Osteoblast (primary cell): Measurements from ENCODE around the gene FNDC3B. TPM values are rescaled to one million over a fixed set of nuclear protein-coding genes. Genes with fewer than 3 reads are reported as not detected.
A peak's percentile ranks its signal among the peaks of the same experiment; 100 is the strongest.

Experiments used
- DNase-seq: peaks from one replicate; pipeline ENCODE4 v3.0.0; 2011; ENCODE audit warnings: low spot score, mixed read lengths; ENCODE audit not compliant: insufficient read length; ENCODE audit errors: missing footprints
- H2AFZ ChIP-seq: 2 replicates; pipeline ENCODE4 v1.6.0; 2011; ENCODE audit warnings: mild to moderate bottlenecking, low read length
- H3K27ac ChIP-seq: 2 replicates; pipeline ENCODE4 v1.5.1; 2011; ENCODE audit warnings: mild to moderate bottlenecking, low read depth, low read length, moderate library complexity
- H3K27me3 ChIP-seq: 2 replicates; pipeline ENCODE4 v1.6.0; 2012; ENCODE audit warnings: mild to moderate bottlenecking, control low read depth, inconsistent platforms, low read length, moderate library complexity; ENCODE audit not compliant: insufficient read depth
- H3K36me3 ChIP-seq: 2 replicates; pipeline ENCODE4 v1.5.1; 2011; ENCODE audit warnings: mild to moderate bottlenecking, low read length, control low read depth, moderate library complexity; ENCODE audit not compliant: insufficient read depth
- H3K4me1 ChIP-seq: 2 replicates; pipeline ENCODE4 v1.5.1; 2011; ENCODE audit warnings: mild to moderate bottlenecking, low read length, control low read depth, moderate library complexity; ENCODE audit not compliant: insufficient read depth
- H3K4me2 ChIP-seq: 2 replicates; pipeline ENCODE4 v1.6.0; 2011; ENCODE audit warnings: mild to moderate bottlenecking, low read length; ENCODE audit not compliant: insufficient read depth
- H3K4me3 ChIP-seq: fragments of 200-600 bp; sonication (generic); 3 replicates; pipeline ENCODE4 v1.5.1; 2012; ENCODE audit warnings: mild to moderate bottlenecking, low read length, inconsistent platforms; ENCODE audit not compliant: insufficient read depth
- H3K79me2 ChIP-seq: 2 replicates; pipeline ENCODE4 v1.6.0; 2012; ENCODE audit warnings: mild to moderate bottlenecking, low read length, control low read depth, inconsistent platforms; ENCODE audit not compliant: insufficient read depth
- H3K9me3 ChIP-seq: 2 replicates; pipeline ENCODE4 v1.5.1; 2011; ENCODE audit warnings: low read depth, low read length, control low read depth
- H4K20me1 ChIP-seq: 2 replicates; pipeline ENCODE4 v1.6.0; 2012; ENCODE audit warnings: mild to moderate bottlenecking, low read length, control low read depth; ENCODE audit not compliant: insufficient read depth
- total RNA-seq: library from RNA; depleted of rRNA; stranded (reverse); fragments of >200 nt; gene quantifications from 2 replicates; pipeline ENCODE4 v1.2.3, GENCODE V29; 2012
- TF ChIP-seq, protein P1 (sequence below): IDR thresholded peaks from 2 replicates; pipeline ENCODE4 v1.5.1; 2011; ENCODE audit warnings: mild to moderate bottlenecking, low read depth, low read length, moderate library complexity; ENCODE audit errors: extremely low read depth

The FNDC3B gene
- total RNA-seq, 1 donor, result 179 TPM

- DNase-seq, result no peak
- H3K4me3 ChIP-seq, result no peak overlapping the region
- peaks cover 17% of the 10 kb centered on the region for H4K20me1 ChIP-seq
- H3K36me3 ChIP-seq, result peaks cover 25% of the 10 kb centered on the region
- peaks cover 91% of the 10 kb centered on the region for H3K79me2 ChIP-seq
- no peak overlapping the region for H3K4me2 ChIP-seq
- no peak overlapping the region for H2AFZ ChIP-seq
- no peaks in the 10 kb centered on the region for H3K9me3 ChIP-seq
- H3K27ac ChIP-seq, result peak overlapping the region; percentile 78
- TF ChIP-seq, protein P1, sequence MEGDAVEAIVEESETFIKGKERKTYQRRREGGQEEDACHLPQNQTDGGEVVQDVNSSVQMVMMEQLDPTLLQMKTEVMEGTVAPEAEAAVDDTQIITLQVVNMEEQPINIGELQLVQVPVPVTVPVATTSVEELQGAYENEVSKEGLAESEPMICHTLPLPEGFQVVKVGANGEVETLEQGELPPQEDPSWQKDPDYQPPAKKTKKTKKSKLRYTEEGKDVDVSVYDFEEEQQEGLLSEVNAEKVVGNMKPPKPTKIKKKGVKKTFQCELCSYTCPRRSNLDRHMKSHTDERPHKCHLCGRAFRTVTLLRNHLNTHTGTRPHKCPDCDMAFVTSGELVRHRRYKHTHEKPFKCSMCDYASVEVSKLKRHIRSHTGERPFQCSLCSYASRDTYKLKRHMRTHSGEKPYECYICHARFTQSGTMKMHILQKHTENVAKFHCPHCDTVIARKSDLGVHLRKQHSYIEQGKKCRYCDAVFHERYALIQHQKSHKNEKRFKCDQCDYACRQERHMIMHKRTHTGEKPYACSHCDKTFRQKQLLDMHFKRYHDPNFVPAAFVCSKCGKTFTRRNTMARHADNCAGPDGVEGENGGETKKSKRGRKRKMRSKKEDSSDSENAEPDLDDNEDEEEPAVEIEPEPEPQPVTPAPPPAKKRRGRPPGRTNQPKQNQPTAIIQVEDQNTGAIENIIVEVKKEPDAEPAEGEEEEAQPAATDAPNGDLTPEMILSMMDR, result no peak
- H3K4me1 ChIP-seq, result peaks cover 63% of the 10 kb centered on the region
- no peaks in the 10 kb centered on the region for H3K27me3 ChIP-seq
Measured at GRCh38 chr3:172131746-172132145, 92.4 kb downstream of the FNDC3B start.

DNA sequence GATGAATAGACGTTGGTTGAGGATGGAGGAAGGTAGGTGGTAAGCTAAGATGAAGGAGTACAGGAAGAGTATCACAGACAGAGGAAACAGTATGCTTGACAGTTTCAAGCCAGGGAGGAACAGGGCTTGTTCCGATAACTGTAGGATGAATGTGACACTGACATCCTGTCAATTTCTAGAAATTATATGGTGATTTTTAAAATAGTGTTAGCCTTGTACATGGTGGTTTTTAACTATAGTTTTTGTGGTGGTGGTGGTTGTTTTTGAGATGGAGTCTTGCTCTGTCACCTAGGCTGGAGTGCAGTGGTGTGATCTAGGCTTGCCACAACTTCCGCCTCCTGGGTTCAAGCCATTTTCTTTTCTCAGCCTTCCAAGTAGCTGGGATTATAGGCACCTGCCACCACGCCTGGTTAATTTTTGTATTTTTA is 92.8 kb downstream of the FNDC3B start:
- peaks cover 63% of the 10 kb centered on the region for H3K4me1 ChIP-seq
- peak overlapping the region; percentile 78 for H3K27ac ChIP-seq
- no peak for DNase-seq

GRCh38 chr3:172132721-172133311 is 93.4 kb downstream of the FNDC3B start:
- H3K27me3 ChIP-seq, result no peaks in the 10 kb centered on the region

More for the DNA sequence above, 92.8 kb downstream of the FNDC3B start:
- no peak overlapping the region for H3K4me2 ChIP-seq
- TF ChIP-seq, protein P1, result no peak
- H3K4me3 ChIP-seq, result no peak overlapping the region
- peaks cover 13% of the 10 kb centered on the region for H4K20me1 ChIP-seq
- H3K36me3 ChIP-seq, result peaks cover 25% of the 10 kb centered on the region
- no peak overlapping the region for H2AFZ ChIP-seq
- peaks cover 91% of the 10 kb centered on the region for H3K79me2 ChIP-seq
- no peaks in the 10 kb centered on the region for H3K9me3 ChIP-seq
- no peaks in the 10 kb centered on the region for H3K27me3 ChIP-seq

DNA sequence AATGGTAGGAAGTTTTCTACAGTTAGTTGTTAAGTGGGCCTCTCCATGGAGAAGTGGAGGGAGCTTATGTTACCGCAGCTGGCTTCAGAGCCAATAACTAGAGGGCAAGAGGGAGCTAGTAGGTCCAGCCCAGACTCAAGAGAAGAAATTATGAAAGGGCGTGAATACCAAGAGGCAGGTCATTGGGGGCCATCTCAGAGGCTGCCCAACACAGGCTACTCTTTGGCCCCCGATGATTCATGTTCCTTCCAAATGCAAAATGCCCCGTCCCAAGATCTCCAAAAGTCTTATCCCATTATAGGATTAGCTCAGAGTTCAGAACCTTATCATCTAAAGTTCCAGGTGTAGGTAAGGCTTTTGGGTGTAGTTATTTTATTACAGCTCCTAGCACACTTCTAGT is 94.5 kb downstream of the FNDC3B start:
- H3K27me3 ChIP-seq, result no peaks in the 10 kb centered on the region
- peaks cover 88% of the 10 kb centered on the region for H3K79me2 ChIP-seq
- peaks cover 11% of the 10 kb centered on the region for H4K20me1 ChIP-seq
- H3K4me3 ChIP-seq, result no peak overlapping the region
- H3K27ac ChIP-seq, result peak overlapping the region; percentile 52
- no peaks in the 10 kb centered on the region for H3K9me3 ChIP-seq
- H2AFZ ChIP-seq, result no peak overlapping the region
- TF ChIP-seq, protein P1, result no peak
- H3K36me3 ChIP-seq, result peaks cover 21% of the 10 kb centered on the region
- no peak for DNase-seq
- peaks cover 63% of the 10 kb centered on the region for H3K4me1 ChIP-seq
- H3K4me2 ChIP-seq, result no peak overlapping the region

More at GRCh38 chr3:172132721-172133311, 93.4 kb downstream of the FNDC3B start:
- peaks cover 91% of the 10 kb centered on the region for H3K79me2 ChIP-seq
- H3K27ac ChIP-seq, result peak overlapping the region; percentile 52
- TF ChIP-seq, protein P1, result no peak
- H4K20me1 ChIP-seq, result peaks cover 13% of the 10 kb centered on the region
- peaks cover 25% of the 10 kb centered on the region for H3K36me3 ChIP-seq
- no peak overlapping the region for H3K4me3 ChIP-seq
- H2AFZ ChIP-seq, result no peak overlapping the region
- H3K9me3 ChIP-seq, result no peaks in the 10 kb centered on the region
- no peak overlapping the region for H3K4me2 ChIP-seq
- peaks cover 63% of the 10 kb centered on the region for H3K4me1 ChIP-seq
- DNase-seq, result no peak
